ENCODE data around the gene SDS. TPM values are rescaled to one million over a fixed set of nuclear protein-coding genes. Genes with fewer than 3 reads are reported as not detected.

The SDS gene
- total RNA-seq, 1 donor from 2014 or later = not detected

- DNase-seq (ENCODE audit: extremely low spot score, unreplicated experiment) = no peak
- Mint-ChIP-seq H3K36me3 (no peaks in the 10 kb centered on the region), H3K4me3 (no peak overlapping the region), H3K27me3 (peaks cover 14% of the 10 kb centered on the region), H3K27ac (no peak overlapping the region), H3K4me1 (ENCODE audit: unreplicated experiment) (no peaks in the 10 kb centered on the region), H3K9me3 (no peaks in the 10 kb centered on the region)
- TF ChIP-seq CTCF (conservative IDR thresholded peaks at IDR 0.05) = no peak
Measured at GRCh38 chr12:113346353-113346752, 57.3 kb downstream of the SDS start.

GRCh38 chr12:113345318-113345717 lies 58.4 kb downstream of the SDS start:
- no peak overlapping the region for H3K27ac Mint-ChIP-seq
- peaks cover 17% of the 10 kb centered on the region for H3K27me3 Mint-ChIP-seq
- no peaks in the 10 kb centered on the region for H3K4me1 Mint-ChIP-seq (ENCODE audit: unreplicated experiment)
- no peak for DNase-seq (ENCODE audit: extremely low spot score, unreplicated experiment)
- no peak overlapping the region for H3K4me3 Mint-ChIP-seq
- H3K36me3 Mint-ChIP-seq = no peaks in the 10 kb centered on the region
- no peak for TF ChIP-seq CTCF (conservative IDR thresholded peaks at IDR 0.05)
- H3K9me3 Mint-ChIP-seq = no peaks in the 10 kb centered on the region

Other genes with a start within 250 kb of the SDS start
- 53.9 and 66.1 TPM in 2 replicates for gene DDX54, start 218.4 kb downstream of the SDS start, total RNA-seq (ENCODE audit: low replicate concordance)
- gene RITA1, start 218.2 kb downstream of the SDS start, total RNA-seq (ENCODE audit: low replicate concordance) = 19.0 and 21.7 TPM in 2 replicates
- 55.6 and 103 TPM in 2 replicates for gene TPCN1, start 182.4 kb downstream of the SDS start, total RNA-seq (ENCODE audit: low replicate concordance)
- gene SLC8B1, start 68.8 kb downstream of the SDS start, total RNA-seq (ENCODE audit: low replicate concordance) = 29.6 and 77.7 TPM in 2 replicates
- 39.0 and 45.4 TPM in 2 replicates for gene PLBD2, start 45.3 kb downstream of the SDS start, total RNA-seq (ENCODE audit: low replicate concordance)
- gene SDSL, start 18.5 kb upstream of the SDS start, total RNA-seq (ENCODE audit: low replicate concordance) = 4.5 and 5.3 TPM in 2 replicates
- gene LHX5, start 68.0 kb upstream of the SDS start, total RNA-seq (ENCODE audit: low replicate concordance) = 0.12 TPM in 1 of 2 replicates, not detected in the other